Transverse colon (tissue), 4 donors: ENCODE data around the gene STK17A.

Source experiments
- CTCF ChIP-seq, 5 experiments: fragments of 200-600 bp in 3 of 5; fragments of 450-650 bp in 2 of 5; sonication (generic) in 3 of 5; IDR thresholded peaks; 1 replicate in 2 of 5; 2 replicates in 3 of 5; pipeline ENCODE4 v1.5.1; 2016 to 2017; ENCODE audit warnings: antibody characterized with exemption in 5 of 5, inconsistent platforms in 3 of 5, mild to moderate bottlenecking in 2 of 5, moderate library complexity in 1 of 5
- EP300 ChIP-seq: sonication (generic); formaldehyde crosslinking; IDR thresholded peaks from one replicate; pipeline ENCODE4 v1.6.1; 2017; ENCODE audit warnings: antibody characterized with exemption, low read depth
- POLR2A ChIP-seq: fragments of 450-650 bp; IDR thresholded peaks from one replicate; pipeline ENCODE4 v1.6.1; 2016; ENCODE audit warnings: antibody characterized with exemption, mild to moderate bottlenecking, moderate library complexity
- POLR2AphosphoS5 ChIP-seq, 3 donors: sonication (generic); formaldehyde crosslinking; IDR thresholded peaks; one replicate each; pipeline ENCODE4 v1.6.1; 2016; ENCODE audit warnings: antibody characterized with exemption in 3 of 3

- TF ChIP-seq CTCF (IDR thresholded peaks at IDR 0.05): no peak
- TF ChIP-seq EP300: no peak
- no peak for TF ChIP-seq POLR2A
- no peak for TF ChIP-seq POLR2AphosphoS5 (IDR thresholded peaks at IDR 0.05)
These were observed 36.7 kb upstream of the STK17A start for GRCh38 chr7:43546231-43546630.
